Measurements from ENCODE around the gene ZNF768. TPM values are rescaled to one million over a fixed set of nuclear protein-coding genes. Genes with fewer than 3 reads are reported as not detected.
A peak's percentile ranks its signal among the peaks of the same experiment; 100 is the strongest.

The ZNF768 gene
- total and polyA plus RNA-seq, 2 of the 13 experiments (the other 11 are each of a cell fraction or from before 2014, with no cell fraction given), result 26.7 to 34.4 TPM

GRCh38 chr16:30526823-30527634 lies 663 bp upstream of the ZNF768 start (continued):
- peak; percentile 36; the same call in 1 of the 2 replicates for TF ChIP-seq MEF2D (CRISPR knock-in tag; IDR thresholded peaks at IDR 0.05)
- peak; percentile 76 for TF ChIP-seq HCFC1 (IDR thresholded peaks at IDR 0.05; ENCODE audit: low read depth, low read length)
- no peak for TF ChIP-seq SOX13 (IDR thresholded peaks at IDR 0.05)
- no peak; a peak in 1 of 4 replicates for TF ChIP-seq SOX13 (CRISPR knock-in tag; conservative IDR thresholded peaks at IDR 0.05 in 1 of 2, IDR thresholded peaks at IDR 0.05 in 1 of 2)
- peak; percentile 40 for TF ChIP-seq NFKB2 (CRISPR knock-in tag; IDR thresholded peaks at IDR 0.05; ENCODE audit: borderline replicate concordance)
- TF ChIP-seq ZNF136 (CRISPR knock-in tag; IDR thresholded peaks at IDR 0.05; ENCODE audit: low read depth), result 0 out of 2 replicates have a peak, but pooled peaks have one; percentile 73
- peak; percentile 79; the same call in 1 of the 2 replicates for TF ChIP-seq ZNF761 (CRISPR knock-in tag; conservative IDR thresholded peaks at IDR 0.05)
- TF ChIP-seq ZSCAN20 (CRISPR knock-in tag; IDR thresholded peaks at IDR 0.05; ENCODE audit: borderline replicate concordance), result 0 out of 2 replicates have a peak, but pooled peaks have one; percentile 45
- TF ChIP-seq, protein P1, sequence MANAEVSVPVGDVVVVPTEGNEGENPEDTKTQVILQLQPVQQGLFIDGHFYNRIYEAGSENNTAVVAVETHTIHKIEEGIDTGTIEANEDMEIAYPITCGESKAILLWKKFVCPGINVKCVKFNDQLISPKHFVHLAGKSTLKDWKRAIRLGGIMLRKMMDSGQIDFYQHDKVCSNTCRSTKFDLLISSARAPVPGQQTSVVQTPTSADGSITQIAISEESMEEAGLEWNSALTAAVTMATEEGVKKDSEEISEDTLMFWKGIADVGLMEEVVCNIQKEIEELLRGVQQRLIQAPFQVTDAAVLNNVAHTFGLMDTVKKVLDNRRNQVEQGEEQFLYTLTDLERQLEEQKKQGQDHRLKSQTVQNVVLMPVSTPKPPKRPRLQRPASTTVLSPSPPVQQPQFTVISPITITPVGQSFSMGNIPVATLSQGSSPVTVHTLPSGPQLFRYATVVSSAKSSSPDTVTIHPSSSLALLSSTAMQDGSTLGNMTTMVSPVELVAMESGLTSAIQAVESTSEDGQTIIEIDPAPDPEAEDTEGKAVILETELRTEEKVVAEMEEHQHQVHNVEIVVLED (CRISPR knock-in tag; IDR thresholded peaks at IDR 0.05; ENCODE audit: borderline replicate concordance), result peak; percentile 53; the same call in 1 of the 2 replicates
- peak; percentile 61; the same call in 1 of the 2 replicates for TF ChIP-seq RXRA (CRISPR knock-in tag; IDR thresholded peaks at IDR 0.05)
- TF ChIP-seq RFX3 (CRISPR knock-in tag; IDR thresholded peaks at IDR 0.05), result peak; percentile 94
- TF ChIP-seq SATB2 (CRISPR knock-in tag; IDR thresholded peaks at IDR 0.05), result no peak
- 0 out of 2 replicates have a peak, but pooled peaks have one; percentile 29 for TF ChIP-seq ZNF34 (CRISPR knock-in tag; IDR thresholded peaks at IDR 0.05; ENCODE audit: borderline replicate concordance)
- peak; percentile 66; the same call in 1 of the 2 replicates for TF ChIP-seq PHF8 (CRISPR knock-in tag; IDR thresholded peaks at IDR 0.05)
- TF ChIP-seq ISL2 (CRISPR knock-in tag; IDR thresholded peaks at IDR 0.05), result peak; percentile 44; the same call in 1 of the 2 replicates
- TF ChIP-seq MAZ (IDR thresholded peaks at IDR 0.05; ENCODE audit: borderline replicate concordance, low read depth, low read length), result peak; percentile 82
- TF ChIP-seq MAZ (CRISPR knock-in tag; IDR thresholded peaks at IDR 0.05; ENCODE audit: low read depth), result peak; percentile 97
- TF ChIP-seq ZBTB21 (CRISPR knock-in tag; IDR thresholded peaks at IDR 0.05), result 0 out of 2 replicates have a peak, but pooled peaks have one; percentile 34
- no peak for TF ChIP-seq ZNF672 (CRISPR knock-in tag; IDR thresholded peaks at IDR 0.05)
- peak; percentile 27; the same call in 1 of the 2 replicates for TF ChIP-seq MEIS1 (CRISPR knock-in tag; IDR thresholded peaks at IDR 0.05; ENCODE audit: borderline replicate concordance)
- TF ChIP-seq, protein P2, sequence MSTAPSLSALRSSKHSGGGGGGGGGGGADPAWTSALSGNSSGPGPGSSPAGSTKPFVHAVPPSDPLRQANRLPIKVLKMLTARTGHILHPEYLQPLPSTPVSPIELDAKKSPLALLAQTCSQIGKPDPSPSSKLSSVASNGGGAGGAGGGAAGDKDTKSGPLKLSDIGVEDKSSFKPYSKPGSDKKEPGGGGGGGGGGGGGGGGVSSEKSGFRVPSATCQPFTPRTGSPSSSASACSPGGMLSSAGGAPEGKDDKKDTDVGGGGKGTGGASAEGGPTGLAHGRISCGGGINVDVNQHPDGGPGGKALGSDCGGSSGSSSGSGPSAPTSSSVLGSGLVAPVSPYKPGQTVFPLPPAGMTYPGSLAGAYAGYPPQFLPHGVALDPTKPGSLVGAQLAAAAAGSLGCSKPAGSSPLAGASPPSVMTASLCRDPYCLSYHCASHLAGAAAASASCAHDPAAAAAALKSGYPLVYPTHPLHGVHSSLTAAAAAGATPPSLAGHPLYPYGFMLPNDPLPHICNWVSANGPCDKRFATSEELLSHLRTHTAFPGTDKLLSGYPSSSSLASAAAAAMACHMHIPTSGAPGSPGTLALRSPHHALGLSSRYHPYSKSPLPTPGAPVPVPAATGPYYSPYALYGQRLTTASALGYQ (CRISPR knock-in tag; IDR thresholded peaks at IDR 0.05), result no peak
- TF ChIP-seq, protein P3, sequence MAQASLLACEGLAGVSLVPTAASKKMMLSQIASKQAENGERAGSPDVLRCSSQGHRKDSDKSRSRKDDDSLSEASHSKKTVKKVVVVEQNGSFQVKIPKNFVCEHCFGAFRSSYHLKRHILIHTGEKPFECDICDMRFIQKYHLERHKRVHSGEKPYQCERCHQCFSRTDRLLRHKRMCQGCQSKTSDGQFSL (CRISPR knock-in tag; IDR thresholded peaks at IDR 0.05), result peak; percentile 94
- TF ChIP-seq HNRNPK (IDR thresholded peaks at IDR 0.05; ENCODE audit: low read depth, low read length, poor library complexity, severe bottlenecking), result peak; percentile 91
- no peak for TF ChIP-seq ZNF251 (CRISPR knock-in tag; IDR thresholded peaks at IDR 0.05)
- peak; percentile 81 for TF ChIP-seq XRCC5 (optimal IDR thresholded peaks at IDR 0.05; ENCODE audit: low read length)
- peak; percentile 41; the same call in 1 of the 2 replicates for TF ChIP-seq SAFB2 (CRISPR knock-in tag; IDR thresholded peaks at IDR 0.05; ENCODE audit: borderline replicate concordance, low read depth)
- 0 out of 2 replicates have a peak, but pooled peaks have one; percentile 2 for TF ChIP-seq HOXA9 (CRISPR knock-in tag; IDR thresholded peaks at IDR 0.05; ENCODE audit: borderline replicate concordance)

Measured in HepG2 (cell line).